ENCODE data around the gene HIBADH.
"Not testable (repeated sequence)": the region's sequence is repeated elsewhere in the genome, so short reads cannot be mapped to it uniquely, and the experiment has no call there.

Gene HIBADH

DNA sequence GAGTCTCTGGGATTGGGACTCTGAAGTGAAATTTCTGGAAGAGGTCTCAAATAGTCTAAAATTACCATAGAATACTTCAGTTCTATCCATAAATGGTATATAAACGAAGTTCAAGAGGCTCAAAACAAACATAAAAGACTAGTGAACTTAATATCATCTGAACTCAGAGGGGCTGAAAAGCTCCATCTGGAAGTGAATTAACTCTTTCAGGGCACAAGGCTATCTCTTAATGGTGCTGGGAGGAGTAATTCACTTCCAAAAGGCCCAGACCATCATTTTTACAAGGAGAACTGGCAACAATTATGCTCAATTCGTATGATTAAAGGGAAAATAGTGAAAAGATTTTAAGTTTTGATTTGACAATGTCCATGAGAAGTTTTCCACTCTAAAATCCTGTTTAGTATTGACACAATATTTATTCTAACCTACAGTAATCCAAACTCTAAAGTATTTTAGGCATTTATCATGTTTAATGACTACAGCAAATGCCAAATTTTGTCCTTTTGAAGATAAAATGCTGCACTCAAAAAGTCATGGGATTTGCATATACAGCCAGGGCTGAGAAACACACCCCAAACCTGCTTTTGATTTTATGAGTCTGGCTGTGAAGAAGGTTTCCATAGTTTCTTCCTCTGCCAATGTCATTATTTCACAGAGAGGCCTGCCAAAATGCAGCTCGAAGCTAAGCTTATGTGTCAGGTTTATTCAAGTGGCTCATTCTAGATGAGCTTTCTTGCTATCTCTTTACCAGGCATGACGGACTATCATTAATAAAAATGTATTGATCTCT lies 143.9 kb downstream of the HIBADH start:
- TF ChIP-seq ZFX (IDR thresholded peaks at IDR 0.05), result no peak
- TF ChIP-seq, protein P1, sequence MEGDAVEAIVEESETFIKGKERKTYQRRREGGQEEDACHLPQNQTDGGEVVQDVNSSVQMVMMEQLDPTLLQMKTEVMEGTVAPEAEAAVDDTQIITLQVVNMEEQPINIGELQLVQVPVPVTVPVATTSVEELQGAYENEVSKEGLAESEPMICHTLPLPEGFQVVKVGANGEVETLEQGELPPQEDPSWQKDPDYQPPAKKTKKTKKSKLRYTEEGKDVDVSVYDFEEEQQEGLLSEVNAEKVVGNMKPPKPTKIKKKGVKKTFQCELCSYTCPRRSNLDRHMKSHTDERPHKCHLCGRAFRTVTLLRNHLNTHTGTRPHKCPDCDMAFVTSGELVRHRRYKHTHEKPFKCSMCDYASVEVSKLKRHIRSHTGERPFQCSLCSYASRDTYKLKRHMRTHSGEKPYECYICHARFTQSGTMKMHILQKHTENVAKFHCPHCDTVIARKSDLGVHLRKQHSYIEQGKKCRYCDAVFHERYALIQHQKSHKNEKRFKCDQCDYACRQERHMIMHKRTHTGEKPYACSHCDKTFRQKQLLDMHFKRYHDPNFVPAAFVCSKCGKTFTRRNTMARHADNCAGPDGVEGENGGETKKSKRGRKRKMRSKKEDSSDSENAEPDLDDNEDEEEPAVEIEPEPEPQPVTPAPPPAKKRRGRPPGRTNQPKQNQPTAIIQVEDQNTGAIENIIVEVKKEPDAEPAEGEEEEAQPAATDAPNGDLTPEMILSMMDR (conservative IDR thresholded peaks at IDR 0.05), result no peak
- H3K27ac ChIP-seq, result no peak overlapping the region

DNA sequence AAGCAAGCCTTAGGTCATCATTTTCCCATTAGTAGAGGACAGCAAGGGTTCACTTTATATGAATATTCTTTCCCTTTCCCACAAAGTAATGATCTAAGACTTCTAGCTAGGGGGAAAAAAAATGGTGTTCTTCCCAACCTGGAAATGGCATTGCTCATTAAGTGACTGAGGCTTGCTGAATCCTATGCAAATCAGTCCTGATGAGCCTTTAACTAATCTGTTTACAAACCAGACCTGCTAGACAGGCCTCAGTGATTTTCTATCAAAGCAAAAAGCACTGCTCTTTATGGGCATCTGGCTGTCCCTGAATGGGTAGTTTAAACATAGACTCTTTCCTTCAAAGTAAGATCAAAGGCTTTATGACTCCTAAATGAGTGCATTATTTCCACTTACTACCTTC lies 146.3 kb downstream of the HIBADH start:
- TF ChIP-seq ZFX (IDR thresholded peaks at IDR 0.05), result no peak
- TF ChIP-seq, protein P1 (conservative IDR thresholded peaks at IDR 0.05), result no peak

DNA sequence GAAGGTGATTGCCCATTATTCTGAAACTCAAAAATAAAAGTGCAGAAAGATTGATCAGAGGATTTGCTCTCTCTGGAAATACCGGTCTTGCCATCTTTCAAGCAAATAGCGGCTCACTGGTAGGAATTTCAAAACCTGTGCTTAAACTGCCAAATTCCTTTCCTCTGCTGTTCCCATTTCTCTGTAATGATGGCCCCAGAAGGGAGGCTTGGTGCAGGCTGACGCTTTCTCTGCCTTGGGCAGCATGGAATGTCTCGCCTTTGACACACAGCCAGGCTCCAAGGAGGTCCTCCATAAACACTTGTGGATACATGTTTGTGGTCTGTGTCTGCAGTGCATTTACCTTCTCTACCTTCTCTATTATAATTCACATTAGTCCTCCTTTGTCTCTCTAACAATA lies 146.8 kb downstream of the HIBADH start:
- H3K27ac ChIP-seq, result no peak overlapping the region
- TF ChIP-seq ZFX (IDR thresholded peaks at IDR 0.05), result no peak
- TF ChIP-seq, protein P1 (conservative IDR thresholded peaks at IDR 0.05), result no peak

More for the DNA sequence above, 146.3 kb downstream of the HIBADH start:
- H3K27ac ChIP-seq, result no peak overlapping the region

DNA sequence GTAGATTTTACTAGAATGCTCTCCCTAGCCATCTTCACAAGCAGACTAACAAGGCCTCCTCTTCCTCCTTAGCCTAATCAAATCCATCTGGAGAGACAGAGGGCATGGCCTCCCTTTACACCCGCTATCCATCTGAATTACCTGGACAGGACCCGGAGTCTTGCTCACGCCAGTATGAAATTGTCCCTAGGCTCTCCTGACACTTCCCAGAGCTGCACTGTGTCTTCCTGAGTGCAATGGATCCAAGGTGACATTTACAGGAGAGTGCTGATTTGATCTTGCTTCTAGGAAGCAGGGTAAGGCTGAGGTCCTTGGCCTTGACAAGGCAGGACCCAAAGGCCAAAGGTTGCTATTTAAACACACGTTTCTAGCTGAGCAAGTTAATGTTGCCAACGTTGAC lies 147.8 kb downstream of the HIBADH start:
- TF ChIP-seq, protein P1 (conservative IDR thresholded peaks at IDR 0.05), result no peak
- TF ChIP-seq ZFX (IDR thresholded peaks at IDR 0.05), result no peak
- peak overlapping the region; percentile 7; the same call in 1 of the 2 replicates for H3K27ac ChIP-seq

DNA sequence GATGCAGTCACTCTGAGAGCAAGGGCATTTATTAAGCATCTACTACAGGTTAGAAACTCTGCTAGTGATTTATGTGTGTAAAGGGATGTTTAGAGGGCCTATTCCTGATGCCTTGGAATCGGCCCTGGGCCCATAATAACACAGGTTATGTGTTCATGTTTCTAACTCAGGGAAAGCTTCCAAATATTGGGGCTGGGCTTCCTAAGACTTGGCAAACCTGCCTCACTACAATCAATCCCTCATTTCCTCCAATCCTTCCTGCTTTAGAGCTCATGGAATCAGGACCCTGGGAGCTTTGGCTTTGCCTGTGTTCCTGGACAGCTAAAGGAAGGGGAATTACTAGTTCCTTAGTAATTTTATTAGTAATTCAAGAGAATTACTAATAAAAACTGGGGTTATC lies 148.8 kb downstream of the HIBADH start:
- H3K27ac ChIP-seq, result peak overlapping the region; percentile 7; the same call in 1 of the 2 replicates
- TF ChIP-seq, protein P1 (conservative IDR thresholded peaks at IDR 0.05), result no peak
- no peak for TF ChIP-seq ZFX (IDR thresholded peaks at IDR 0.05)

DNA sequence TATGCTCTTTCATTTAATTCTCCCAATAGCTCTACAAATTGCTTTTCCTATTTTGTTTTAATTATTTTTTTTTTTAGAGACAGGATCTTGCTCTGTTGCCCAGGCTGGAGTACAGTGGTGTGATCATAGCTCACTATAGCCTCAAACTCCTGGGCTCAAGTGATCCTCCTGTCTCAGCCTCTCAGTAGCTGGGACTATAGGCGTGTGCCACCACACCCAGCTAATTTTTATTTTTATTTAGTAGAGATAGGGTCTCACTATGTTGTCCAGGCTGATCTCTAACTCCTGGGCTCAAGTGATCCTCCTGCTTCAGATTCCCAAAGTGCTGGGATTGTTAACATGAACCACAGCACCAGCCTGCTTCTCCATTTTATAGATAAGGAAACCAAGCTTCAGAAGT lies 151.3 kb downstream of the HIBADH start:
- H3K27ac ChIP-seq, result not testable (repeated sequence)

DNA sequence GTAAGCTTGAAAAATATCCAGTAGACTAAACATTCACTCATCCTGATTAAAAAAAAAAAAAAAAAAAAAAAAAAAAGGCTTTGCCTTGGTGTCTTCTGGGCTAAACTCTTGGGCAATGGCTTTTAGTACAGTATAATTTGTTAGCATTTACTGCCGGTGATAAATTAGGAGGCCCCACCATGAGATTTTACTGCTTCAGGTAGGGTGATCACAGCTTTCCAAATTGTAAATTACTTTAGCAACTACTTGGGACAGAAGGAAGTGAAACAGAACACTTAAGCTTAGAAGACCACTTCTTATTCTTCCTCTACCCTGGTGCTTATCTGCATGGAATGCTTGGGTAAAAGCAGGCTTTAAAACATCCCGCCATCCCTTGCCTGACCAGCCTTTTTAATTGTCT lies 152.1 kb downstream of the HIBADH start:
- no peak overlapping the region for H3K27ac ChIP-seq

DNA sequence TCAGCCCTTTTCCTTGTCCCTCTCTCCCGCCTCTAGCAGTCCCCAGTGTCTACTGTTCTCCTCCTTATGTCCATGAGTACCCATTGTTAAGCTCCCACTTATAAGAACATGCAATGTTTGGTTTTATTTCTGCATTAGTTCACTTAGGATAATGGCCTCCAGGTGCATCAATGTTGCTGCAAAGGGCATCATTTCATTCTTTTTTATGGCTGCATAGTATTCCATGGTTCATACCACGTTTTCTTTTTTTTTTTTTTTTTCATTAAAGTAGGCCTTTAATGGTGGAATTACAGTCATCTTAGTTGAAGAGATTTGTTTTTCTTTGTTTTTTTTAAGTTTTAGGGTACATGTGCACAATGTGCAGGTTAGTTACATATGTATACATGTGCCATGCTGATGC lies 160.8 kb downstream of the HIBADH start:
- H3K27ac ChIP-seq, result not testable (repeated sequence)

More for the DNA sequence above, 152.1 kb downstream of the HIBADH start:
- no peak for TF ChIP-seq ZFX (IDR thresholded peaks at IDR 0.05)
- TF ChIP-seq, protein P1 (conservative IDR thresholded peaks at IDR 0.05), result no peak

Measured in C4-2B (cell line).